Measurements from ENCODE around the gene OCSTAMP. TPM values are rescaled to one million over a fixed set of nuclear protein-coding genes. Genes with fewer than 3 reads are reported as not detected.
A peak's percentile ranks its signal among the peaks of the same experiment; 100 is the strongest.

The OCSTAMP gene
- total RNA-seq, 4 donors from 2014 or later, result not detected

DNA sequence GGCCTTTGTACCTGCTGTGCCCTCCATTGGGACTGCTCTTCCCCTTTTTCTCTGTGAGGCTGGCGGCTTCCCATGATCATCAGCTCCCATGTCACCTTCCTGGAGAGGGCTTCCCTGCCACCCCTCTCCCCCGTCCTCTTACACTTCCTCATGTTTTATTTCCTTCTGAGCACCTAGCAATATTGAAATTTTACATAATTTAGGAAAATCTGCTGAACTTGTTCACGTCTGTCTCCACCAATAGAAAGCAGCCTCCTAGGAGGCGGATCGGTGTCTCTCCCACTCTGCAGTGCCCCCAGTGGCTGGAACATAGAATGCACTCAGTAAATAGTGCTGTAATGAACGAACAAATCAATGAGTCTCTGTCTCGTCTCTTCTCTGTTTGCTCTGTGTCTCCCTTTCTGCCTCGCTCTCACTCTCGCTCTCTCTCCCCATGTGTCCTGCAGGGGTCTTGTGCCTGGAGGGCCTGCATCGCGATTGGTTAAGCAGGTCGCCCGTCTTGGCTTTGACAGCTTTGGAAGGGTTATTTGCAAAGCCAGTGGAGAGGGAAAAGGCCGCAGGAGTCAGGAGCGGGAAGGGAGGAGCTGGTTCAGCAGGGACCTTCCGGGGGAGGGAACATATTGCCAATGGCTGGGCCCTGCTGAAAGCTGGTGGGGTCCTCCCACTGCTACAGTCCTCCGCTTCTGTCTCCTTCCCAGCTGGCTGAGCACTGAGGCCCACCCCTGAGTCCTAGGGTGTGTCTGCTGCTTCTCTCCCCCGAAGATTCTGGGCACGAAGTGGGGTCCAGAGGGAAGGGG, 12.1 kb upstream of the OCSTAMP start:
- WGBS, 2 donors, result 19% methylated on average over 18 of the region's 19 CpGs
- Histone ChIP-seq H3K36me3 (no peaks in the 10 kb centered on the region), H3K27me3 (no peaks in the 10 kb centered on the region), H3K4me1 (peaks cover 0 to 25% (median 3%) of the 10 kb centered on the region in 3 donors), H3K9me3 (no peaks in the 10 kb centered on the region), H3K4me3 (peak overlapping the region; percentile 19 to 35 (median 25)), H3K27ac (peak overlapping the region in 3 of 4 donors; percentile 55 to 71 (median 56))
- no peak for DNase-seq
- TF ChIP-seq, protein P1, sequence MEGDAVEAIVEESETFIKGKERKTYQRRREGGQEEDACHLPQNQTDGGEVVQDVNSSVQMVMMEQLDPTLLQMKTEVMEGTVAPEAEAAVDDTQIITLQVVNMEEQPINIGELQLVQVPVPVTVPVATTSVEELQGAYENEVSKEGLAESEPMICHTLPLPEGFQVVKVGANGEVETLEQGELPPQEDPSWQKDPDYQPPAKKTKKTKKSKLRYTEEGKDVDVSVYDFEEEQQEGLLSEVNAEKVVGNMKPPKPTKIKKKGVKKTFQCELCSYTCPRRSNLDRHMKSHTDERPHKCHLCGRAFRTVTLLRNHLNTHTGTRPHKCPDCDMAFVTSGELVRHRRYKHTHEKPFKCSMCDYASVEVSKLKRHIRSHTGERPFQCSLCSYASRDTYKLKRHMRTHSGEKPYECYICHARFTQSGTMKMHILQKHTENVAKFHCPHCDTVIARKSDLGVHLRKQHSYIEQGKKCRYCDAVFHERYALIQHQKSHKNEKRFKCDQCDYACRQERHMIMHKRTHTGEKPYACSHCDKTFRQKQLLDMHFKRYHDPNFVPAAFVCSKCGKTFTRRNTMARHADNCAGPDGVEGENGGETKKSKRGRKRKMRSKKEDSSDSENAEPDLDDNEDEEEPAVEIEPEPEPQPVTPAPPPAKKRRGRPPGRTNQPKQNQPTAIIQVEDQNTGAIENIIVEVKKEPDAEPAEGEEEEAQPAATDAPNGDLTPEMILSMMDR (IDR thresholded peaks at IDR 0.05), result peak; percentile 65 to 89 (median 80)
- no peak for TF ChIP-seq POLR2A (IDR thresholded peaks at IDR 0.05)
- intact Hi-C loops (cut with DNase I), result no loop called here

DNA sequence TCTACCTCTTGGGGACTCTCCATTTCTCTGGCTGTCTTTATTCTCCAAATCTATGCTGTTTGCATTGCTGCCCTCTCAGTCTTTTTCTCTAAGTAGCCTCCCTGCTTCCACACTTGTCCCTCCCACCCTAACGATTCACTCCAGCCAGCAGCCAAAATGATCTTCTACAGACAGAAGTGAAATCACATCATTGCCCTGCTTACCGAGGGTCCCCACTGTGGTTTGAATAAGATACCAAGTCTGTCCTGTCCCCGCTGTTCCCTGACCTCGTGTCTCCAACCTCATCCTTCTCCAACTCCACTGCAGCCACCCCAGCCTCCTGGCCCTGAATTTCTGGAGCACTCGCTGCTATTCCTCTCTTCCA, 11.5 kb upstream of the OCSTAMP start:
- intact Hi-C loops (cut with DNase I), result no loop called here
- H3K4me3 ChIP-seq, result peak overlapping the region in 3 of 4 donors; percentile 21 to 35 (median 29)
- peaks cover 0 to 25% (median 3%) of the 10 kb centered on the region in 3 donors for H3K4me1 ChIP-seq
- 39 to 49% methylated on average over 5 of the region's 5 CpGs for WGBS, 2 donors
- DNase-seq, result no peak
- TF ChIP-seq, protein P1 (IDR thresholded peaks at IDR 0.05), result no peak
- no peak for TF ChIP-seq POLR2A (IDR thresholded peaks at IDR 0.05)
- no peaks in the 10 kb centered on the region for H3K27me3 ChIP-seq
- H3K27ac ChIP-seq, result peak overlapping the region in 3 of 4 donors; percentile 22 to 71 (median 55)
- H3K36me3 ChIP-seq, result no peaks in the 10 kb centered on the region
- H3K9me3 ChIP-seq, result no peaks in the 10 kb centered on the region

DNA sequence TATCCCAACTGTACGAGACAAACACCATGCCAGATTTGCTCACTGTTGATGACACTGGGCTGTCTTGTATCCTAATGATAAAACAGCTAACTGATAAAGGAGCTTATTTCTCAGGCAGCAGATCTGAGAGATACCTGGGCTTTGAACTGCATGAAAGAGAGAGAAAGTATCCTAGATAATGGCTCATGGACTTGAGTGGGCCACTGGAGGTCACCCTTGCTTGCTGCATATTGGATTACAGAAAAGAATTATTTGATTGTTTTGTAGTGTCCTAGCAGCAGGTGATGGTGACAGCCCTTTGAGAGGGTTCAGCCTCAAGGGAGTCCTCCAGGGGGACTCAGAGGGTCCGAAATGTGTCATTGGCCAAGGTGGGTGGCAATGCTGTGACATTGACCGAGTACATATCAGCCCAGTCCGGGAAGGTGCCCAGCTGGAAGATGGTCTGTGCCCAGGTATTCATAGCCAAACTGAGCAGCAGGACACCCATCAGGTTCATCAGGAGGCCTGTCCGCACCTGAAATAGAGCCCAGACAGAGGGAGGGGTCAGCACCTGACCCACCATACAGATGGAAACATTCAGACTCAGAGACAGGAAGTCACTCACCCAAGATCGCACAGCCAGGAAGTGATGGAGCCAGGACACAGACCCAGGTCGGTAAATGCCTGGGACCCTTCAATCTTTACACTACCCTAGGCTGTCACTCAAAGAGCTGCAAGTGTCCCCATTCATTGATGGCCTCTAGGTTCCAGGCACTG, 9.4 kb upstream of the OCSTAMP start:
- peaks cover 0 to 25% (median 3%) of the 10 kb centered on the region in 3 donors for H3K4me1 ChIP-seq
- no peak for DNase-seq
- WGBS, 2 donors, result 80 to 89% methylated on average over 5 to 6 of the region's 7 CpGs

DNA sequence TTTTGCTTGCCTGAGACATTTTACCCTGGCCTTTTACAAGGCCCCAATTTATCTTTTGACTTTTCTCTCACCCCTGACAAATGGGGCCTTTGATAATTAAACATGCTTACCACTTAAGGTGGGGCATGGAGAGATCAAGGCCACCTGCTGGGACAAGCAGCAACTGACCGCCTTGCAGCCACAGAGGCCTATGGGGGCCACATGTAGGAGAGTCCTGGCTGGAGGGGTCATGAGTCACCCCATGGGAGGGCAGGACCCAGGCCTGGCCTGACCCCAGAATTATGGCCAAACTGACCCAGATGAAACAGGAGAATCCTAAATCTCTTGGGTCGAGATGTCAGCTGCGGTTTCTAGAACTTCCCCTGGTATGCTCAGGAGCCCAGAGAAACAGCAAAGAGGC, 8.5 kb upstream of the OCSTAMP start:
- Histone ChIP-seq H3K4me1 (peaks cover 0 to 25% (median 3%) of the 10 kb centered on the region in 3 donors), H3K27ac (no peak overlapping the region), H3K36me3 (no peaks in the 10 kb centered on the region), H3K9me3 (no peaks in the 10 kb centered on the region), H3K4me3 (no peak overlapping the region), H3K27me3 (peaks cover 0 to 5% (median 0%) of the 10 kb centered on the region in 4 donors)
- TF ChIP-seq, protein P1 (IDR thresholded peaks at IDR 0.05), result no peak
- TF ChIP-seq POLR2A (IDR thresholded peaks at IDR 0.05), result no peak
- WGBS, 2 donors, result 67 to 89% methylated on average over 1 to 2 of the region's 3 CpGs
- DNase-seq, result no peak
- intact Hi-C loops (cut with DNase I), result no loop called here

More for the DNA sequence above, 9.4 kb upstream of the OCSTAMP start:
- Histone ChIP-seq H3K36me3 (no peaks in the 10 kb centered on the region), H3K27ac (no peak overlapping the region), H3K4me3 (no peak overlapping the region), H3K9me3 (no peaks in the 10 kb centered on the region), H3K27me3 (peaks cover 0 to 5% (median 0%) of the 10 kb centered on the region in 4 donors)
- intact Hi-C loops (cut with DNase I), result no loop called here
- TF ChIP-seq, protein P1 (IDR thresholded peaks at IDR 0.05), result no peak
- TF ChIP-seq POLR2A (IDR thresholded peaks at IDR 0.05), result no peak

DNA sequence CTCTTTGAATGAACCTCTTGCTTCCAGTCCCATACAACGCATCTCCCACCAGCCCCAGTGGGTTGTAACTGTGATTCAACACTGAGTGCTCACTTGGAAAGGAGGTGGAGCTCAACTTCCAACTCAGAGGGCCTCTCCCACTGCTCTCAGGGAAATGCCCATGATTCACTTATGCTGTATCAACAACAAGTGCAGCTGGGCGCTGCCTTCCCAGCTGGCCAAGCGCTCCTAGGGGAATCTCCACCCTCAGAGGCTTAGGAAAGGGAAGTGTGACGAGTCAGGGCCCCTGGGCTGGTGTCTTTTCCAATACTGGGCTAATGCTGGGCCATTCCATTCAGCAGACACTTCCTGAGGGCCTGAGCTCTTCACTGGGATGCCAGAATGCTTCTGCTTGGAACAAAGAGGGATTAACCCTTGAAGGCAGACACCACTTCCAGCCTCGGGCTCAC, 8.1 kb upstream of the OCSTAMP start:
- WGBS, 2 donors, result 12 to 43% methylated on average over 2 to 5 of the region's 5 CpGs
- Histone ChIP-seq H3K27me3 (peaks cover 0 to 5% (median 0%) of the 10 kb centered on the region in 4 donors), H3K27ac (no peak overlapping the region), H3K4me3 (no peak overlapping the region), H3K4me1 (peaks cover 0 to 25% (median 3%) of the 10 kb centered on the region in 3 donors), H3K9me3 (no peaks in the 10 kb centered on the region), H3K36me3 (no peaks in the 10 kb centered on the region)
- DNase-seq, result no peak
- no peak for TF ChIP-seq POLR2A (IDR thresholded peaks at IDR 0.05)
- TF ChIP-seq, protein P1 (IDR thresholded peaks at IDR 0.05), result no peak
- intact Hi-C loops (cut with DNase I), result no loop called here

Measured in esophagus squamous epithelium (tissue), 5 donors.